H1 (cell line): ENCODE data around the gene COL20A1. TPM values are rescaled to one million over a fixed set of nuclear protein-coding genes. Genes with fewer than 3 reads are reported as not detected.

Experiments
- HDAC6 ChIP-seq: IDR thresholded peaks from one replicate; pipeline ENCODE4 v1.7.1; 2012; ENCODE audit warnings: low read depth, mild to moderate bottlenecking, inconsistent platforms, low read length, moderate library complexity
- polyA plus RNA-seq, 7 experiments: library from polyadenylated mRNA; depleted of rRNA in 3 of 7; stranded (reverse) in 5 of 7; unstranded in 2 of 7; fragments of >200 nt in 5 of 7; fragments of 200-250 nt in 2 of 7; gene quantifications; 1 replicate in 5 of 7; 2 replicates in 1 of 7; 4 replicates in 1 of 7; pipeline versions ENCODE4 v1.2.1 to v1.2.3, GENCODE V29; 2011 to 2013; ENCODE audit warnings: missing spikeins in 2 of 7, mixed read lengths in 2 of 7
- total RNA-seq: library from RNA; stranded (reverse); fragmentation: NEBNext Ultra II Directional; extraction: Animal tissue kit (Norgen Biotek cat#: 25700); gene quantifications from 2 replicates; pipeline ENCODE4 v1.2.1, GENCODE V29; 2021
- TF ChIP-seq, protein P1 (sequence below), 3 experiments: IDR thresholded peaks; 1 replicate in 2 of 3; 2 replicates in 1 of 3; pipeline versions ENCODE4 v1.5.1 to v1.6.1; 2011; ENCODE audit warnings: low read length in 3 of 3, mild to moderate bottlenecking in 3 of 3, inconsistent platforms in 2 of 3, low read depth in 1 of 3, moderate library complexity in 1 of 3; ENCODE audit not compliant: insufficient read depth in 1 of 3; ENCODE audit errors: control extremely low read depth in 1 of 3

COL20A1 gene
- total and polyA plus RNA-seq, 2 of the 8 experiments (the other 6 are each of a cell fraction or from before 2014, with no cell fraction given), result 0.19 to 0.21 TPM

DNA sequence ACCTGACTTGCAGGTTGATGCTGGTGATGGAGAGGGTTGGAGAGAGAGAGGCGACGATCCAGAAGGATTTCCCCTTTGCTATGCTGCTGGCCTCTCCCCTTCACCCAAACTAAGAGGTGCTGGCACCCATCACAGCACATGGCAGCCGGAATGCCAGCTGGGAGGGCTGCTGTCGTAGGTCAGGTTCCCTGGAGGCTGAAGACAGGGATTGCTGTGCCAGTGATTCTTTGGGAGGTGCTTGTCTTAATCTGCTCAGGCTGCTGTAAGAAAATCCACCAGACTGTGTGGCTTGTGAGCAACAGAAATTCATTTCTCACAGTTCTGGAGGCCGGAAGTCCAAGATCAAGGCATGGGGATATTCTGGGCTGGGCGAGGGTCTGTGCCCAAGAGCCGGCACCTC is 24.7 kb upstream of the COL20A1 start (continued):
- no peak for TF ChIP-seq HDAC6
- TF ChIP-seq, protein P1, sequence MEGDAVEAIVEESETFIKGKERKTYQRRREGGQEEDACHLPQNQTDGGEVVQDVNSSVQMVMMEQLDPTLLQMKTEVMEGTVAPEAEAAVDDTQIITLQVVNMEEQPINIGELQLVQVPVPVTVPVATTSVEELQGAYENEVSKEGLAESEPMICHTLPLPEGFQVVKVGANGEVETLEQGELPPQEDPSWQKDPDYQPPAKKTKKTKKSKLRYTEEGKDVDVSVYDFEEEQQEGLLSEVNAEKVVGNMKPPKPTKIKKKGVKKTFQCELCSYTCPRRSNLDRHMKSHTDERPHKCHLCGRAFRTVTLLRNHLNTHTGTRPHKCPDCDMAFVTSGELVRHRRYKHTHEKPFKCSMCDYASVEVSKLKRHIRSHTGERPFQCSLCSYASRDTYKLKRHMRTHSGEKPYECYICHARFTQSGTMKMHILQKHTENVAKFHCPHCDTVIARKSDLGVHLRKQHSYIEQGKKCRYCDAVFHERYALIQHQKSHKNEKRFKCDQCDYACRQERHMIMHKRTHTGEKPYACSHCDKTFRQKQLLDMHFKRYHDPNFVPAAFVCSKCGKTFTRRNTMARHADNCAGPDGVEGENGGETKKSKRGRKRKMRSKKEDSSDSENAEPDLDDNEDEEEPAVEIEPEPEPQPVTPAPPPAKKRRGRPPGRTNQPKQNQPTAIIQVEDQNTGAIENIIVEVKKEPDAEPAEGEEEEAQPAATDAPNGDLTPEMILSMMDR (IDR thresholded peaks at IDR 0.05; ENCODE audit: control extremely low read depth in 1 of 3, insufficient read depth in 1 of 3, low read depth in 1 of 3, low read length in 3 of 3), result no peak
- TF ChIP-seq, all 59 proteins: peak for 0
